HFF-Myc (cell line): ENCODE results near the gene IGSF22.
"Not testable (repeated sequence)": the region's sequence is repeated elsewhere in the genome, so short reads cannot be mapped to it uniquely, and the experiment has no call there.

Experiments used
- DNase-seq: peaks from one replicate; pipeline ENCODE4 v3.0.0-alpha.2; 2011; ENCODE audit warnings: low read depth; ENCODE audit errors: extremely low read depth
- H3K4me3 ChIP-seq: replicated peaks from 2 replicates; pipeline ENCODE4 v1.5.1; 2011; ENCODE audit warnings: low read depth, mild to moderate bottlenecking, control low read depth, low read length
- TF ChIP-seq, protein P1 (sequence below): IDR thresholded peaks from 2 replicates; pipeline ENCODE4 v1.5.1; 2012; ENCODE audit warnings: mild to moderate bottlenecking, low read depth, low read length, control low read depth; ENCODE audit errors: missing control alignments

Gene IGSF22

DNA sequence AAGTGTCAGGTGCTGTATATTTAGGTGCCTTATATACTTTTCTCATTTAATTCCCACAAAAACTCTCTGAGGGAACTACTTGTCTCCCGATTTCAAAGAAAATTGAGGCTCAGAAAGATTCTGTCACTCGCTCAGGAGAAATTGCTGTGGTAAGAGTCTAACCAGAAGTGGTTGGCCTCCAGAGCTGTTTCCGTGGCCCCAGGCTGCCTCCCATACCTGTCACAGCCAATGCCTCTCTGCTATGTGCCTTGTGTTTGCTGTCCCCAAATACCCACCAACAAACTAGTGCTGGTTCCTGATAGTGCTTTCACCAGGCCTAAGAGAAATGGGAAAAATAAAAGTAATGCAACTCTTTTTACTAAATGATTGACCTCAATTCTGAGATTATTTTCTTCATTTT, 48.4 kb downstream of the IGSF22 start:
- no peak overlapping the region for H3K4me3 ChIP-seq
- DNase-seq, result no peak
- TF ChIP-seq, protein P1, sequence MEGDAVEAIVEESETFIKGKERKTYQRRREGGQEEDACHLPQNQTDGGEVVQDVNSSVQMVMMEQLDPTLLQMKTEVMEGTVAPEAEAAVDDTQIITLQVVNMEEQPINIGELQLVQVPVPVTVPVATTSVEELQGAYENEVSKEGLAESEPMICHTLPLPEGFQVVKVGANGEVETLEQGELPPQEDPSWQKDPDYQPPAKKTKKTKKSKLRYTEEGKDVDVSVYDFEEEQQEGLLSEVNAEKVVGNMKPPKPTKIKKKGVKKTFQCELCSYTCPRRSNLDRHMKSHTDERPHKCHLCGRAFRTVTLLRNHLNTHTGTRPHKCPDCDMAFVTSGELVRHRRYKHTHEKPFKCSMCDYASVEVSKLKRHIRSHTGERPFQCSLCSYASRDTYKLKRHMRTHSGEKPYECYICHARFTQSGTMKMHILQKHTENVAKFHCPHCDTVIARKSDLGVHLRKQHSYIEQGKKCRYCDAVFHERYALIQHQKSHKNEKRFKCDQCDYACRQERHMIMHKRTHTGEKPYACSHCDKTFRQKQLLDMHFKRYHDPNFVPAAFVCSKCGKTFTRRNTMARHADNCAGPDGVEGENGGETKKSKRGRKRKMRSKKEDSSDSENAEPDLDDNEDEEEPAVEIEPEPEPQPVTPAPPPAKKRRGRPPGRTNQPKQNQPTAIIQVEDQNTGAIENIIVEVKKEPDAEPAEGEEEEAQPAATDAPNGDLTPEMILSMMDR, result no peak

DNA sequence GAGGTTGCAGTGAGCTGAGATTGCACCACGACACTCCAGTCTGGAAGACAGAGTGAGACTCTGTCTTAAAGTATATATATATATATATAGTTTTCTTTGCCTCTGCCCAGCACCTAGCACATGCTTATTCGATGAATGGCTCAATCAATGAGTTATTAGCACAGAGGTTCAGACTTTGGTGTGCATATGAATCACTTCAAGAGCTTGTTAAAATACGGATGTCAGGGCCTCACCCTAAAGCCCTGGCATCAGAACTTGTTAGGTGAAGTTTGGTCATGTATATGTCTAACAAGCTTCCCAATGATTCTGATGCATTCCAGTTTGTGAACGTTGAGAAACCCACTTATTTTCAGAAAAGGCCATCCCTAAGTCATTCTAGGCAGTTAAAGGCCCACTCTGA, 49.2 kb downstream of the IGSF22 start:
- TF ChIP-seq, protein P1, result no peak
- H3K4me3 ChIP-seq, result no peak overlapping the region
- no peak for DNase-seq

DNA sequence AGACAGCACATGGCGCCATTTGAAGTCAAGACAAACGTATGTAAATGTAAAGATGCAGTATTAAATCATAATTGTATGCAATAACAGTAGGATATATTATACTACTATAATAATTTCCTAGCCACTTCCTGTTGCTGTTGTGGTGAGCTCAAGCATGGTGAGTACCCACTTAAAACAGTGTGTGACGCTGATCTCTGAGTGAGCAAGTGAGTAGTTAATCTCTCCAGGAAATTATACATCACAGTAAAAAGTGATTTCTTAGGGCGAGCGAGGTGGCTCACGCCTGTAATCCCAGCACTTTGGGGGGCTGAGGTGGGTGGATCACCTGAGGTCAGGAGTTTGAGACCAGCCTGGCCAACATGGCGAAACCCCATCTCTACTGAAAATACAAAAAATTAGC, 53.8 kb downstream of the IGSF22 start:
- not testable (repeated sequence) for H3K4me3 ChIP-seq, DNase-seq

DNA sequence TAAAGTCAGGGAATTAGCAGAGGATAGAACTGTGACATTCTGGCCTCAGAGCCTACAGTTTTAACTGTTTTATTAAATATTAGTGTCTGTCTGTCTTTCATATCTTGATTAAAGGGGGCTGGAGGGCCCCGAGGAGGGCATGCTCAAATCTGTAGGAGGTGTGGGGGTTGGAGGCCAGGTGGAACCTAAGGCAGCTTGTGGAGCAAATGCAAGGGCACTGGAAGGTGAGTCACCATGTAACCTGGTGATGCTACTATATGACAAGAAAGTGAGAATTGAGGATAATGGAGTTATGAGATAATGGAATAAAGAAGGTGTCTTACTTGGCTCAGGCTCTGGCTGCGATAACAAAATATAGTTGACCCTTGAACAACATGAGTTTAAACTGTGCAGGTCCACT, 54.7 kb downstream of the IGSF22 start:
- no peak for DNase-seq
- no peak overlapping the region for H3K4me3 ChIP-seq
- TF ChIP-seq, protein P1, result no peak

DNA sequence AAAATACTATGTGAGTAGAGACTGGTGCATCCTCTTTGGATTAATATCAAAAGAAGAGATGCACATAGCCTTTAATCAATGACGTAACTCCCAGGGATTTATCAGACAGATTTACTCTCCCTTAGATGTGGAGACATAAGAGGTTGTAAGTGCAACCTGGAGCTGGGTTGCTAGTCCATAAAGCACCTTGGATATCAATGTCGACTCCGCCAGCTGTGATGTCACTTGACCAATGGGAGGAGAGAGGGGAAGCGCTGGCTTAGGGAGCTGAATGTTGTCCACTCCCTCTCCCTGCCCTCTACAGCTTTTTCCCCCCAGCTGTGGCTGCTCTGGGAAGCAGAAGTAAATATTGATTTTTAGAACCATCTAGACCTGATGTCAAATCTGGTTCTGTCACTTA, 56.3 kb downstream of the IGSF22 start:
- TF ChIP-seq, protein P1, result no peak
- DNase-seq, result no peak
- no peak overlapping the region for H3K4me3 ChIP-seq

DNA sequence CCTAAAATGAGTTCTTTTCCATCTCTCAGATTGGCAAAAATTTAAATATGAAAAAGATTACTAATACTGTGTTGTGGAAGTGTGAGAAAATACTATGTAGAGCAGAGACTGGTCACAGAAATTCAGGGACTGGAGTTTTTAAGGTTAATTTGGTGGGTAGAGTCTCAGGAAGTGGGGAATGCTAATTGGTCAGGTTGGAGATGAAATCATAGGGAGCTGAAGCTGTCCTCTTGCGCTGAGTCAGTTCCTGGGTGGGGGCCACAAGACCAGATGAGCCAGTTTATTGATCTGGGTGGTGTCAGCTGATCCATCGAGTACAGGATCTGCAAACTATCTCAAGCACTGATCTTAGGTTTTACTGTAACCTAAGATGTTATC, 56.8 kb downstream of the IGSF22 start:
- TF ChIP-seq, protein P1, result no peak
- DNase-seq, result no peak

DNA sequence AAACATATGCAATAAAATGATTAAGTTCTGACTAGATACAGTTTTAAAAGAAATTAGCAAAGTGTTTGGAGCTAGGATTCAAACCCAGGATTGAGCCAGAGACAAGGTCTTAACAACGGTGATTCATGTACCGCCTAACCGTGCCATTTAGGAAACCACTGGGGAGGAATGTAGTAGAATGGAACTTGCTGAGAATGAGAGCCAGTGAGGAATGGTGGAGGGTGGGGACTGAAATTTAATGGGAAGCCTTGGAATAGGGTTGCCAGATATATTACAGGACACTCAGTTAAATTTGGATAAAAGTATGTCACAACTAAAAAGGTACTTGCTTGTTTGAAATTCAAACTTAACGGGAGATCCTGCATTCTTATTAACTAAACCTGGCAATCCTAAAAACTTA, 57.9 kb downstream of the IGSF22 start:
- no peak overlapping the region for H3K4me3 ChIP-seq
- TF ChIP-seq, protein P1, result no peak
- DNase-seq, result no peak

More for the DNA sequence above, 56.8 kb downstream of the IGSF22 start:
- no peak overlapping the region for H3K4me3 ChIP-seq

DNA sequence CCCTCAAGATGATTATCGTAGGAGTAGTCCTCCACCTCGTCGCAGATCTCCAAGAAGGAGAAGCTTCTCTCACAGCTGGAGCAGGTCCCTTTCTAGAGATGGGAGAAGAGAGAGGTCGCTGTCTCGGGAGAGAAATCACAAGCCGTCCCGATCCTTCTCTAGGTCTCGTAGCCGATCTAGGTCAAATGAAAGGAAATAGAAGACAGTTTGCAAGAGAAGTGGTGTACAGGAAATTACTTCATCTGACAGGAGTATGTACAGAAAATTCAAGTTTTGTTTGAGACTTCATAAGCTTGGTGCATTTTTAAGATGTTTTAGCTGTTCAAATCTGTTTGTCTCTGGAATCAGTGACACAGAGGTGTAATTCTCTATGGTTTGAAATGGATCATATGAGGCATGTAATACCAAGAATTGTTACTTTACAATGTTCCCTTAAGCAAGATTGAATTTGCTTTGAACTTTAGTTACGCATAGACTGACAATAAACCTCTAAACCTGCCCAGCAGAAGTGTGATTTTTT, 60.6 kb downstream of the IGSF22 start:
- H3K4me3 ChIP-seq, DNase-seq: not testable (repeated sequence)
